Activated CD4-positive, alpha-beta memory T cell treated with anti-CD3 and anti-CD28 coated beads, Interleukin-2, amount 10 ng/mL, durations not matched to agents 7 days and 5 days (primary cell): ENCODE data around the gene EN1. TPM values are rescaled to one million over a fixed set of nuclear protein-coding genes. Genes with fewer than 3 reads are reported as not detected.

Experiments used
- CTCF ChIA-PET: fragments of 350-600 bp; sonication (Branson Sonifier 250); formaldehyde crosslinking; loops from one replicate; lab custom pipeline; 2021; ENCODE audit warnings: antibody characterized with exemption, inconsistent platforms; lab: Charles Lee
- POLR2A ChIA-PET: fragments of 350-600 bp; sonication (Branson Sonifier 250); formaldehyde crosslinking; loops from one replicate; lab custom pipeline; 2021; ENCODE audit warnings: antibody characterized with exemption; lab: Charles Lee
- DNase-seq: peaks from one replicate; pipeline ENCODE4 v3.0.0-alpha.2; 2020
- H3K27ac Mint-ChIP-seq: one replicate; pipeline ENCODE4 v1.8.0; 2021; ENCODE audit warnings: mild to moderate bottlenecking, mixed read lengths
- H3K27me3 Mint-ChIP-seq: one replicate; pipeline ENCODE4 v1.8.0; 2021; ENCODE audit warnings: mixed read lengths
- H3K36me3 Mint-ChIP-seq: one replicate; pipeline ENCODE4 v1.8.0; 2021; ENCODE audit warnings: low read depth, mixed read lengths
- H3K4me1 Mint-ChIP-seq: one replicate; pipeline ENCODE4 v1.8.0; 2021; ENCODE audit warnings: mixed read lengths
- H3K4me3 Mint-ChIP-seq: one replicate; pipeline ENCODE4 v1.8.0; 2021; ENCODE audit warnings: mild to moderate bottlenecking, mixed read lengths
- H3K9me3 Mint-ChIP-seq: one replicate; pipeline ENCODE4 v1.8.0; 2021; ENCODE audit warnings: mixed read lengths
- total RNA-seq, 2 experiments: library from RNA; stranded (reverse); gene quantifications; one replicate each; pipeline ENCODE4 v1.2.3, GENCODE V29; 2021

Gene EN1
- total RNA-seq, 2 experiments from 2014 or later: not detected

DNA sequence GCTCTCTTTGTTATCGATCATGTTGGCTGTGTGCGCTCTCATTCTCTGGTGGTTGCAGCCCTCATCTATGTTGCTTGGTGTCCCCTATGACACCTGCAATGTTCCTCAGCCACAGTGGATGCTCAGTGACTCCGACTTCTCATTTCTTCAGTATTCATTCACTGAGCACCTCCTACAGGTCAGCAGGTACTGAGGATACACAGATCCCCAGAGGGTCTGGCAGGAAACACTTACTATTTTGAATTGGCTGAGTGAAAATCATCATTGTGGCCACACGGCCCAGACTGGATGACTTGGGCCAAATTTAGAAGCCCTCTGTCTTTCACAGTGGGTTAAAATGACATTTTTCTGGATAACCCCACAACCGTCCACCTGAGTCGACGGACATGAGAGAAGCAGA, 32.1 kb downstream of the EN1 start:
- Mint-ChIP-seq H3K27me3 (peaks cover 7% of the 10 kb centered on the region), H3K27ac (no peak overlapping the region), H3K4me3 (no peak overlapping the region), H3K9me3 (no peaks in the 10 kb centered on the region), H3K36me3 (no peaks in the 10 kb centered on the region), H3K4me1 (no peaks in the 10 kb centered on the region)
- no peak for DNase-seq
- ChIA-PET CTCF (no interaction called here), POLR2A (no interaction called here)

DNA sequence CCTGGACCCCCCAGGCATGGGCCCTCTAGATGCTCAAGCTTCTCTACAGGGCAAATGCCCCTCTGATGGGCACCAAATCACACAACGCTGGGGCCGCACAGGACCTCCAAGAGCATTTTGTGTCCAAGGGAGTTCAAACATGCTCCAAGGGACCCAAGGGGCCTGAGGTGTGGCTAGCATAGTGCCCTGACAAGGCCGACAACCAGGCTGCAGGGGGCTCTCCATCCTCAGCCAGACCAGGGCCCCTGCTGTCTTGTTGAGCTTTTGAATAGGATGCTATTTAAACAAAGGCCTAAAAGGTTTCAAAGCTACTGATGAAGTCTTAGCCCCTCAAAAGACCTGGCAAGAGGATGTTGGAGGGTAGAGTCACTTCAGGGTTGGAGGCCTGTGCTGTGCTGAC, 33.1 kb downstream of the EN1 start:
- Mint-ChIP-seq H3K36me3 (no peaks in the 10 kb centered on the region), H3K27ac (no peak overlapping the region)
- CTCF ChIA-PET: no interaction called here

GRCh38 chr2:118813601-118814339, 33.7 kb downstream of the EN1 start:
- no peak overlapping the region for H3K27ac Mint-ChIP-seq
- POLR2A ChIA-PET: no interaction called here
- no peak for DNase-seq
- no peaks in the 10 kb centered on the region for H3K36me3 Mint-ChIP-seq
- H3K9me3 Mint-ChIP-seq: no peaks in the 10 kb centered on the region
- CTCF ChIA-PET: no interaction called here
- no peaks in the 10 kb centered on the region for H3K4me1 Mint-ChIP-seq
- no peak overlapping the region for H3K4me3 Mint-ChIP-seq
- H3K27me3 Mint-ChIP-seq: peaks cover 14% of the 10 kb centered on the region

More for the DNA sequence above, 33.1 kb downstream of the EN1 start:
- Mint-ChIP-seq H3K27me3 (peaks cover 11% of the 10 kb centered on the region), H3K9me3 (no peaks in the 10 kb centered on the region), H3K4me3 (no peak overlapping the region), H3K4me1 (no peaks in the 10 kb centered on the region)
- no peak for DNase-seq
- POLR2A ChIA-PET: no interaction called here

GRCh38 chr2:118813111-118813510, 34.3 kb downstream of the EN1 start:
- no peak for DNase-seq
- no peak overlapping the region for H3K27ac Mint-ChIP-seq
- no peak overlapping the region for H3K4me3 Mint-ChIP-seq
- H3K27me3 Mint-ChIP-seq: peaks cover 20% of the 10 kb centered on the region
- no peaks in the 10 kb centered on the region for H3K9me3 Mint-ChIP-seq
- POLR2A ChIA-PET: no interaction called here
- H3K4me1 Mint-ChIP-seq: no peaks in the 10 kb centered on the region
- no peaks in the 10 kb centered on the region for H3K36me3 Mint-ChIP-seq
- CTCF ChIA-PET: no interaction called here

GRCh38 chr2:118812552-118812951, 34.9 kb downstream of the EN1 start:
- H3K27me3 Mint-ChIP-seq: peaks cover 23% of the 10 kb centered on the region

GRCh38 chr2:118811514-118812115, 35.8 kb downstream of the EN1 start:
- Mint-ChIP-seq H3K4me3 (no peak overlapping the region), H3K36me3 (no peaks in the 10 kb centered on the region), H3K4me1 (no peaks in the 10 kb centered on the region), H3K27me3 (peaks cover 27% of the 10 kb centered on the region), H3K9me3 (no peaks in the 10 kb centered on the region), H3K27ac (no peak overlapping the region)
- CTCF ChIA-PET: no interaction called here
- POLR2A ChIA-PET: no interaction called here
- DNase-seq: no peak

More at GRCh38 chr2:118812552-118812951, 34.9 kb downstream of the EN1 start:
- Mint-ChIP-seq H3K36me3 (no peaks in the 10 kb centered on the region), H3K4me1 (no peaks in the 10 kb centered on the region), H3K9me3 (no peaks in the 10 kb centered on the region), H3K4me3 (no peak overlapping the region), H3K27ac (no peak overlapping the region)
- POLR2A ChIA-PET: no interaction called here
- CTCF ChIA-PET: no interaction called here
- no peak for DNase-seq

DNA sequence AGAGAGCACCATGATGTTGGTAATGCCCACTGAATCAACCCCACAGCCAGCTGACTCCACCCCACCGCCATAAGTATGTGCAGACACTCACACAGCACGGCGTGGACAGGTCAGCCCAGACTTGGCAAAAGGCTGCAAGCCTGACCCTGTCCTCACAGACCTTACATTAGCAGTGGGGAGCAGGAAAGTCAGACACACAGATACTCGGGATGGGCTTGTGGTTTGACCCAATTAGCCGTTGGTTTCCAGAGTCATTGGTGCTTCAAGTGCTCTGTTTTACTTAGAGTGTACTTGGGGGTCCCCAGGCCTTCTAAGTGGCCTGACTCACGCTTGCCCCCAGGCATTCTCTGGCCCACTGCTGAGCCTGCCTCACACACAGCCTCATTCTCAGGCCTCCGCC, 36.7 kb downstream of the EN1 start:
- ChIA-PET CTCF (no interaction called here), POLR2A (no interaction called here)
- DNase-seq: no peak
- no peak overlapping the region for H3K27ac Mint-ChIP-seq
- H3K36me3 Mint-ChIP-seq: no peaks in the 10 kb centered on the region
- H3K27me3 Mint-ChIP-seq: peaks cover 34% of the 10 kb centered on the region
- no peaks in the 10 kb centered on the region for H3K4me1 Mint-ChIP-seq
- no peaks in the 10 kb centered on the region for H3K9me3 Mint-ChIP-seq
- H3K4me3 Mint-ChIP-seq: no peak overlapping the region

GRCh38 chr2:118808429-118808809, 39.0 kb downstream of the EN1 start:
- peaks cover 37% of the 10 kb centered on the region for H3K27me3 Mint-ChIP-seq
- H3K4me3 Mint-ChIP-seq: no peak overlapping the region
- no peak overlapping the region for H3K27ac Mint-ChIP-seq
- no peaks in the 10 kb centered on the region for H3K36me3 Mint-ChIP-seq
- H3K9me3 Mint-ChIP-seq: no peaks in the 10 kb centered on the region
- H3K4me1 Mint-ChIP-seq: no peaks in the 10 kb centered on the region
- DNase-seq: no peak
- POLR2A ChIA-PET: no interaction called here
- CTCF ChIA-PET: no interaction called here

DNA sequence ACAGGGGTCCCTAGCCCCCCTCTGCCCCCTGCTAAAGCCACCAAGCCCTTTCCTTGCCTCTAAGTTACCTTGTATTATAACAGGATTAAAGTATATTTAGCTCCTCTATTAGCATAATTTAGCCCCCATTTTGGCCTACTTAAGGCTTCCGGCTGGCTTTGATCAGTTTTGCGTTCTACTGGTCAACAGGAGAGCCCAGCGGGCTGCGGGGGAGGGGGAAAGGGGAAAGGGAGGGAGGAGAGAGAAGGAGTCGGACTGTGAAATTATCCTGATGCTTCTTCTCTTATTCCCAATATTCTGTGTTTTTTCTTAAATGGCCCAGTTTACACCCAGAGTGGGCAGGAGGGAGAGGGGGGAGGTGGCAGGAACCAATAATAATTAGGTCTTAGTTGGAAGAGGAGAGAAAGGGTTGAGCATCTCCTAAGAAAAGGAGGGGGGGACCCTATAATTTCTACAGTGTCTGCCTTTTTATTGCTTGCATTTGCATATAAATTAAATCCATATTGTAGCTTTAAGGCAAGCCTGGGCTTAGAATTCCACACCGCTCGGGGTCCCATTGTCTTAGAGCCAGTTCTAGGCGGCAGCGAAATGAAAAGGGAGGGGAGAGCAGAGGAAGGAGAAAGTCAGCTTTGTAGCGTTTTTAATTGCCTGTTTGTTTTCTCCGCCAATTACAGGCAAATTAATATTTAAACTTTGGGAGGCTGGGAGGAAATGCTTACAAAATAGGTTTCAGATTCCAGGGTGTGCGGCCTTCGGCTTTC, 39.6 kb downstream of the EN1 start:
- H3K27ac Mint-ChIP-seq: no peak overlapping the region
- no peaks in the 10 kb centered on the region for H3K9me3 Mint-ChIP-seq
- H3K4me1 Mint-ChIP-seq: no peaks in the 10 kb centered on the region
- peaks cover 36% of the 10 kb centered on the region for H3K27me3 Mint-ChIP-seq
- CTCF ChIA-PET: no interaction called here
- H3K36me3 Mint-ChIP-seq: no peaks in the 10 kb centered on the region
- H3K4me3 Mint-ChIP-seq: no peak overlapping the region
- POLR2A ChIA-PET: no interaction called here
- no peak for DNase-seq

DNA sequence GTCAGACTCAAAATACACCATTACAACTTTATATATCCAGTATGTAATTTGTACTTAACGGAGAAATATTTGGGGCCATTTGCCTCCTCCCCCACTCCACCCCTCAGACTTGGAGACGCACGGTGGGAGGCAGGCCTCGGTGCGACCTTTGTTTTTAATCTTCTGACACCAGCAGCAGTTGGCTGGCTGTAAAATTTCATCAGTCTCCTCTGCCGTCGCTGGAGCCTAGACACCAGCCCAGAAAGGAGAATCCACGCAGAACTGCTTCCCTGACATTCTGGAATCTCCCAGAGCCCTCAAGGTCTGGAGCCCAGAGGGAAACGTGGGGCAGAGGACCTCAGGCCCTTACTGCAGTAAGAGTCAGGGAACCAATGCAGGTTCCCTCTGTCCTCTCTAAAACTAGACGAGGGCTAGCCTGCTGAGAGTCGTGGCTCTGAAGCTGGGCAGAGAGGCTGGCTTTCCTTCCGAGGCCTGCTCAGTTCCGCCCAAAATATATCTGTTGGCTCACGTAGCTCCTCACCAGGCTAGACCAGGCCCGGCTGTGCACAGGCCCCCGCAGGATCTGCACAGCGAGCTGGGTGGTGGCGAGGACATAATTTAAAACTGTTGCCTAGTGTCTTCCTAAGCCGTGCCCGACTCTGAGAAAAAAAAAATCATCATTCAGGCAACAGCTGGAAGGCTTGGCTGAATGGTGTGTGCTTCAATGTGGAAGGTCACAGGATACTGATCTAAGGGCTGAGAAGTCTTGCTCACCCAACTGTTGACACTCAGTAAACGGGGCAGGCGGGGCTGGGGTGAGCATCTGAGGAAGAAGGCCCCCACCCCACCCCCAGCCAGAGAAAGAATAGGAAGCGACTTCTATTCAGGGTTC, 40.4 kb downstream of the EN1 start:
- Mint-ChIP-seq H3K27ac (no peak overlapping the region), H3K9me3 (no peaks in the 10 kb centered on the region), H3K4me1 (no peaks in the 10 kb centered on the region), H3K4me3 (no peak overlapping the region), H3K36me3 (no peaks in the 10 kb centered on the region), H3K27me3 (peaks cover 34% of the 10 kb centered on the region)
- ChIA-PET CTCF (no interaction called here), POLR2A (no interaction called here)
- DNase-seq: no peak

GRCh38 chr2:118805064-118805690, 42.3 kb downstream of the EN1 start:
- Mint-ChIP-seq H3K36me3 (no peaks in the 10 kb centered on the region), H3K4me1 (no peaks in the 10 kb centered on the region), H3K27ac (no peak overlapping the region), H3K27me3 (peaks cover 34% of the 10 kb centered on the region), H3K9me3 (no peaks in the 10 kb centered on the region), H3K4me3 (no peak overlapping the region)
- ChIA-PET POLR2A (no interaction called here), CTCF (no interaction called here)
- DNase-seq: no peak

DNA sequence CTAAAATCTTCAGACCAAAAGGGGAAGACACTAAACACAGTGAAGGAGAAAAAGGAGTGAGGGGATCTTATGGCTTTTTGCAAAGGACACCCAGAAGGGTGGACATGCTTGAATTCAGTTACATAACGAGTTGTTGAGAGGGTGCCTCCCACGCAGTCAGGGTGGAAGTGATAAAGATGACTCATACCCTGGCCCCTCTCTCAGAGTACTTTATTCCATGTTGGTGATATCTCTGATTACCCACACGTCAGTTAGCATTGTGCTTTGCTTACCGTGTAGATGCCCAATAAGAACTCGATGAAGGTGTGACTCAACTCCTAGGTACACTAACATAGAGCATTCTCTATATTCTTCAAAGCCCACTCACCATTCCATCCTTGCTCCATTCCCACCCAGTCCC, 44.4 kb downstream of the EN1 start:
- ChIA-PET CTCF (no interaction called here), POLR2A (no interaction called here)
- Mint-ChIP-seq H3K27ac (no peak overlapping the region), H3K4me3 (no peak overlapping the region), H3K36me3 (no peaks in the 10 kb centered on the region), H3K9me3 (no peaks in the 10 kb centered on the region), H3K27me3 (peaks cover 20% of the 10 kb centered on the region), H3K4me1 (no peaks in the 10 kb centered on the region)
- DNase-seq: no peak
